ENCODE results near the gene PCDHB2.
"Not testable (repeated sequence)": the region's sequence is repeated elsewhere in the genome, so short reads cannot be mapped to it uniquely, and the experiment has no call there.

PCDHB2 gene

GRCh38 chr5:141137346-141137745 is 42.9 kb downstream of the PCDHB2 start:
- not testable (repeated sequence) for DNase-seq

All from NCI-H82 (cell line).